ENCODE results near the gene SLX9.

The SLX9 gene

DNA sequence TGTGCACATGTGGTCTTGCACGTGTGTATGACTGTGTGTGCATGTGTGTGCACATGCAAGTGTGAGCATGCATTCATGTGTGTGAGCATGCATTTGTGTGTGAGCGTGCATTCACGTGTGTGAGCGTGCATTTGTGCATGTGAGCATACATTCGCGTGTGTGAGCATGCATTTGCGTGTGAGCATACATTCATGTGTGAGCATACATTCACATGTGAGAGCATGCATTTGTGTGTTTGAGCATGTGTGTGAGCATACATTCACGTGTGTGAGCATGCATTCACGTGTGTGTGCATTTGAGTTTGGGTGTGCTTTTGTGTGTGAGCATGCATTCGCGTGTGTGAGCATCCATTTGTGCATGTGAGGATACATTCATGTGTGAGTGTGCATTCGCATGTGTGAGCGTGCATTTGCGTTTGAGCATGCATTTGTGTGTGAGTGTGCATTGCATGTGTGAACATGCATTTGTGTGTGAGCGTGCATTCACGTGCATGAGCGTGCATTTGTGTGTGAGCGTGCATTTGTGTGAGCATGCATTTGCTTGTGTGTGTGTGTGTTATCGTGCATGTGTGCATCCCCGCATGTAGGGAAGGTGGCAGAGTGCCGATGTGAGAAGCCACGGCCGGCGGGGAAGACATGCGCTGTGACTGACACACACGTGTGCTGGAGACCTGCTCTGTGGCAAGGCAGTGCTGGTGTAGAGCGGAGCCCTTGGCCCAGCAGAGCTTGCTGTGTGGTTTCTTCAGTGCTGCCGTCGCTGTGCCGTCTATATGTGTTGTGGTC lies 37.4 kb upstream of the SLX9 start:
- DNase-seq (ENCODE audit: low read depth): no peak

DNA sequence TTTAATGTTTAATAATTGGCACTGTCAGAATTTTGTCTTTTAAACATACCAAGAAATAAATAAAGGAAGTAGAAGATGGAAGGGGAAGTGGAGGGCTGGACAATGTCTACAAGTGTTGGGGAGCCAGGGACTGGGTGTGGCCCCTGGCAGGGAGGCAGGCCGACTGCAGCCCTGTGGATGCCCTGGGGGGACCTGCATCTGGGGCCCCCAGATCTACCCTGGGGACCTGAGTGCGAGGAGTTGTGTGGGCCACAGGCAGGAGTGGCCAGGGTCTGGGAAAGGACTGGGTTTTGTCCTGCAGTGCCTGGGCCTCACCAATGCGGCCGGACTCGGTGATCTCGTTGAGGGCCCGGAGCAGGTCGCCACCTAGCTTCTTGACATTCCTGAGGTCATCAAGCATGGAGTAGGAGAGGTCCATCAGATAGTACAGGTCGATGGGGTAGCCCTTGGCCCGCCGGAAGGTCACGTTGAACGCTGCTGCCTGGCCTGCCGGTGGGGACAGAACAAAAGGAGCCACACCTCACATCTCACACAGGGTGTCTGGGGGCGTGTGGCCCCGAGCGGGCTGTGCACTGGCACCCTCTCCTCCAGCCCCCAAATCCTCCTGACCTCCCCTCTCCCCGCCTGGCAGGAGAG lies 36.7 kb upstream of the SLX9 start:
- TF ChIP-seq, protein P1, sequence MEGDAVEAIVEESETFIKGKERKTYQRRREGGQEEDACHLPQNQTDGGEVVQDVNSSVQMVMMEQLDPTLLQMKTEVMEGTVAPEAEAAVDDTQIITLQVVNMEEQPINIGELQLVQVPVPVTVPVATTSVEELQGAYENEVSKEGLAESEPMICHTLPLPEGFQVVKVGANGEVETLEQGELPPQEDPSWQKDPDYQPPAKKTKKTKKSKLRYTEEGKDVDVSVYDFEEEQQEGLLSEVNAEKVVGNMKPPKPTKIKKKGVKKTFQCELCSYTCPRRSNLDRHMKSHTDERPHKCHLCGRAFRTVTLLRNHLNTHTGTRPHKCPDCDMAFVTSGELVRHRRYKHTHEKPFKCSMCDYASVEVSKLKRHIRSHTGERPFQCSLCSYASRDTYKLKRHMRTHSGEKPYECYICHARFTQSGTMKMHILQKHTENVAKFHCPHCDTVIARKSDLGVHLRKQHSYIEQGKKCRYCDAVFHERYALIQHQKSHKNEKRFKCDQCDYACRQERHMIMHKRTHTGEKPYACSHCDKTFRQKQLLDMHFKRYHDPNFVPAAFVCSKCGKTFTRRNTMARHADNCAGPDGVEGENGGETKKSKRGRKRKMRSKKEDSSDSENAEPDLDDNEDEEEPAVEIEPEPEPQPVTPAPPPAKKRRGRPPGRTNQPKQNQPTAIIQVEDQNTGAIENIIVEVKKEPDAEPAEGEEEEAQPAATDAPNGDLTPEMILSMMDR (IDR thresholded peaks at IDR 0.05; ENCODE audit: control insufficient read depth, extremely low read depth, insufficient read depth): no peak
- DNase-seq (ENCODE audit: low read depth): no peak
- no peak overlapping the region for H3K4me3 ChIP-seq (ENCODE audit: low read depth, low read length)

More for the DNA sequence above, 37.4 kb upstream of the SLX9 start:
- TF ChIP-seq, protein P1 (IDR thresholded peaks at IDR 0.05; ENCODE audit: control insufficient read depth, extremely low read depth, insufficient read depth): no peak
- H3K4me3 ChIP-seq (ENCODE audit: low read depth, low read length): no peak overlapping the region

DNA sequence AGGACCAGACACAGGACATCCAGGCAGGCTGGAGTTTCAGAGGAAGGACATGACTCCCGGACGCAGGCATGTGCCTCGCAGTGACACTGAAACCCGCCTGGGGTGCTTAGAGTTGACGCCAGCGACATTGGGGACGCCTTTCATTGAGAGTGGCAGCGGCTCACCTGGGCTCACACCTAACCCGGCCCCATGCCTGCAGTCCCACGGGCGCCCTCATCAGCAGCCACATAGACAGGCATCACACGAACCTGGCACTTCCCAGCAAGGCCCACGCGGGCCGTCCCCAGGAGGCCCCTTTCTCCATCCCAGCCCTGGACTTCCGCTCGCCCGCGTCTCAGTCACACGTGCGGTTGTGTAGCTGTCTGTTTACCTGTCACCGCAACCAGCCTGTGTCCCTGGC lies 36.1 kb upstream of the SLX9 start:
- DNase-seq (ENCODE audit: low read depth): no peak
- TF ChIP-seq, protein P1 (IDR thresholded peaks at IDR 0.05; ENCODE audit: control insufficient read depth, extremely low read depth, insufficient read depth): no peak
- H3K4me3 ChIP-seq (ENCODE audit: low read depth, low read length): no peak overlapping the region

DNA sequence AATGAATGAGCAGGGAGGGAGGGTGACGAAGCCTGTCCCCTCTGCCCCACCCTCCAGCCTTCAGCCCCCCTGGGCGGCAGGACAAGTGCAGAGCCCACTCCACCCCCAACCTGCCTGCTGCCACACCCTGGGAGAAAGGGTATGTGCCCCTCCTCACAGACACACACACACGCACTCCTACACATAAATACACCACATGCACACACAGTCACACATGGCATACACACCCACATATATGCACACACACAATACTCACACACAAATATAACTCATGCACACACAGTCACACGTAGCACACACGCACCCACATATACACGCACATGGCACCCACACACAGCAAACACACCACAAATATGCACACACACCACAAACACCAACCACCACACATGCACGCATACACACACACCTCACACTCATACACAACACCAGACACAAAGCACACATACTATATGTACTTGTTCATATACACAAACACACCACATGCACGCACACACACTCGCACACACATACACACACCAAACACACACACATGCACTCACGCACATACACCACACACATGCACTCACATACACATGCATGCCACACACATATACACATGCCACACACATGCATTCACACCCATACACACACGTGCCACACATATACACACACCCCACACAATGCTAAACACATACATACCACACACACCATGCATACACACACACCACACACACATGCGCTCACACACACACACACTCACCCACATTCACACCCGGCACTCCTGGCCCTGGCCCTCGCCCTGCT lies 35.5 kb upstream of the SLX9 start:
- no peak for DNase-seq (ENCODE audit: low read depth)
- TF ChIP-seq, protein P1 (IDR thresholded peaks at IDR 0.05; ENCODE audit: control insufficient read depth, extremely low read depth, insufficient read depth): no peak
- no peak overlapping the region for H3K4me3 ChIP-seq (ENCODE audit: low read depth, low read length)

DNA sequence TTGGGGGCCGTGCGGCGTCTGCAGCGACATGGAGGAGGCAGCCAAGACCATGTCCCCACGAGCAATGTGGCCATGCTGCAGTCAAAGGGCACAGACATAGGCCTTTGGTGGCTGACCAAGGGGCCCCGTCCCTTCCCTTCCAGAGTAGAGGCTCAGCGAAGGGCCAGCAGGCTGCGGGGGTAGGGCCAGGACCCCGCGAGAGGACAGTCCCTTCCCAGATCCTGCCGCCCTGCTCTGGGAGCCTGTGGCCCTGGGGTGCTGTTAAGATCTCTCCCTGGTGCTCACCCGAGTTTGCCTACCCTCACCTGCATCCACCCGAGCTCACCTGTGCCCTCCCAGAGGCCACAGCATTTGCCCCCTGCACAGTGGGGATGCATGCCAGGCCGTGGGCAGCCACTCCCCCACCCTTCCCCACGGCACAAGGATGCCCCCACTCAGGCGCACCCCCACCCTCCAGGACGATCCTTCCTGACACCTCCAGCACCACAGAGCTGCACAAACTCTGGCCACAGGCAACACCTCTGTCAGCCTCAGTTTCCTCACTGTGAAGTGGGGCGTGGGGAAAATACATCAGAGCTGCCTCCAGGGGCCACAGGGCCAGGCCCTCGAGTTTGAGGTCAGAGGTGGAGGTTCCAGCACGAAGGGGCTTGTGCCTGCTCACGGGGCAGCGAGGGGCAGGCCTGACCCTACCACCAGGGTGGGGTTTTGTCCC lies 34.7 kb upstream of the SLX9 start:
- H3K4me3 ChIP-seq (ENCODE audit: low read depth, low read length): no peak overlapping the region
- DNase-seq (ENCODE audit: low read depth): no peak
- TF ChIP-seq, protein P1 (IDR thresholded peaks at IDR 0.05; ENCODE audit: control insufficient read depth, extremely low read depth, insufficient read depth): no peak

- H3K4me3 ChIP-seq (ENCODE audit: low read depth, low read length): no peak overlapping the region
- DNase-seq (ENCODE audit: low read depth): no peak
- TF ChIP-seq, protein P1 (IDR thresholded peaks at IDR 0.05; ENCODE audit: control insufficient read depth, extremely low read depth, insufficient read depth): no peak
Observed at GRCh38 chr21:44905728-44906090, 34.1 kb upstream of the SLX9 start.

Data from LNCaP clone FGC (cell line).